Stomach (tissue), 9 donors: ENCODE results near the gene ICOSLG. TPM values are rescaled to one million over a fixed set of nuclear protein-coding genes. Genes with fewer than 3 reads are reported as not detected.

Source experiments
- DNase-seq, 2 donors: peaks; one replicate each; pipeline versions ENCODE4 v3.0.0 to v3.0.0-alpha.2; 2013 to 2019
- H3K27ac ChIP-seq, 5 donors: fragments of 200-600 bp in 4 of 5; sonication (generic) in 4 of 5; one replicate each; pipeline ENCODE4 v1.5.1; 2013 to 2019; ENCODE audit warnings: mild to moderate bottlenecking in 1 of 5, moderate library complexity in 1 of 5
- H3K27me3 ChIP-seq, 3 donors: fragments of 200-600 bp; sonication (generic); one replicate each; pipeline ENCODE4 v1.5.1; 2017 to 2019; ENCODE audit warnings: mixed run types in 1 of 3
- H3K36me3 ChIP-seq, 4 donors: fragments of 200-600 bp; sonication (generic); 1 replicate in 3 of 4; 2 replicates in 1 of 4; pipeline ENCODE4 v1.5.1; 2016 to 2019
- H3K4me1 ChIP-seq, 4 donors: fragments of 200-600 bp; sonication (generic); one replicate each; pipeline ENCODE4 v1.5.1; 2016 to 2019
- H3K4me3 ChIP-seq, 4 donors: fragments of 200-600 bp; sonication (generic) in 3 of 4; one replicate each; pipeline ENCODE4 v1.5.1; 2016 to 2019; ENCODE audit warnings: mild to moderate bottlenecking in 1 of 4
- H3K9me3 ChIP-seq, 4 donors: fragments of 200-600 bp; sonication (generic); one replicate each; pipeline ENCODE4 v1.5.1; 2016 to 2019
- CTCF ChIP-seq, 7 experiments: fragments of 450-650 bp in 4 of 7; fragments of 200-600 bp in 3 of 7; sonication (generic) in 3 of 7; IDR thresholded peaks; one replicate each; pipeline ENCODE4 v1.5.1; 2016 to 2019; ENCODE audit warnings: antibody characterized with exemption in 7 of 7, control low read depth in 2 of 7, mild to moderate bottlenecking in 1 of 7
- EP300 ChIP-seq: sonication (generic); formaldehyde crosslinking; IDR thresholded peaks from one replicate; pipeline ENCODE4 v1.6.1; 2017; ENCODE audit warnings: antibody characterized with exemption
- POLR2A ChIP-seq, 4 donors: fragments of 450-650 bp; IDR thresholded peaks; one replicate each; pipeline ENCODE4 v1.6.1; 2016; ENCODE audit warnings: antibody characterized with exemption in 4 of 4, control low read depth in 2 of 4, mild to moderate bottlenecking in 1 of 4, moderate library complexity in 1 of 4
- POLR2AphosphoS5 ChIP-seq, 3 donors: sonication (generic); formaldehyde crosslinking; IDR thresholded peaks; one replicate each; pipeline ENCODE4 v1.6.1; 2016; ENCODE audit warnings: antibody characterized with exemption in 3 of 3
- WGBS, 5 donors: extraction: QIAGEN DNeasy Blood & Tissue Kit in 3 of 5; methylation state at CpG; one replicate each; pipeline versions ENCODE4 v1.1.5 to v1.1.7; 2013 to 2018; 5-methylcytosine and 5-hydroxymethylcytosine counted together
- intact Hi-C: fragments of 100-400 bp; cut with DNase I; formaldehyde crosslinking; loops from one replicate; pipeline ENCODE4 v1.15.1; 2023; ENCODE audit warnings: low total_unique reads
- polyA plus RNA-seq, 3 donors: library from polyadenylated mRNA; stranded (reverse); fragments of 200-250 nt; gene quantifications; one replicate each; pipeline ENCODE4 v1.2.3, GENCODE V29; 2013
- total RNA-seq, 5 donors: library from RNA; depleted of rRNA; stranded (reverse); fragments of >200 nt; gene quantifications; one replicate each; pipeline versions ENCODE4 v1.1.0 to v1.2.3, GENCODE V29; 2014 to 2016
- donor health status: healthy with polysubstance abuse.
- donor health status: Bipolar disorder and iron deficiency.
- donor health status: healthy.

Gene ICOSLG
- total and polyA plus RNA-seq, 8 donors: 1.2 to 7.0 (median 3.0) TPM

GRCh38 chr21:44262338-44263056 lies 21.8 kb upstream of the ICOSLG start:
- DNase-seq: no peak
- H3K27me3 ChIP-seq: peaks cover 0 to 17% (median 0%) of the 10 kb centered on the region in 3 donors
- H3K27ac ChIP-seq: no peak overlapping the region
- no peaks in the 10 kb centered on the region for H3K36me3 ChIP-seq
- 71 to 86% (median 81%) methylated on average over 9 to 12 of the region's 12 CpGs for WGBS, 5 donors
- no peaks in the 10 kb centered on the region for H3K4me1 ChIP-seq
- no peak for TF ChIP-seq EP300
- no peak for TF ChIP-seq POLR2AphosphoS5 (IDR thresholded peaks at IDR 0.05)
- TF ChIP-seq POLR2A (IDR thresholded peaks at IDR 0.05): no peak
- TF ChIP-seq CTCF (IDR thresholded peaks at IDR 0.05): no peak
- H3K4me3 ChIP-seq: no peak overlapping the region
- H3K9me3 ChIP-seq: peaks cover 0 to 7% (median 1%) of the 10 kb centered on the region in 4 donors
- intact Hi-C loops: no loop called here

GRCh38 chr21:44261675-44262295 lies 21.0 kb upstream of the ICOSLG start, which contains the start of gene DNMT3L:
Gene DNMT3L, minus strand, starts transcription at chr21:44261897. Its CDS starts 638 bp downstream, at chr21:44261259.
- Histone ChIP-seq H3K4me1 (no peaks in the 10 kb centered on the region), H3K27ac (no peak within 1 kb of the TSS), H3K27me3 (peaks cover 0 to 17% (median 0%) of the 10 kb centered on the region in 3 donors), H3K4me3 (no peak within 1 kb of the TSS), H3K9me3 (peaks cover 0 to 7% (median 1%) of the 10 kb centered on the region in 4 donors), H3K36me3 (no peaks in the 10 kb centered on the region)
- intact Hi-C loops: no loop called here
- TF ChIP-seq POLR2A (IDR thresholded peaks at IDR 0.05) (no peak), POLR2AphosphoS5 (IDR thresholded peaks at IDR 0.05) (no peak), CTCF (IDR thresholded peaks at IDR 0.05) (no peak), EP300 (no peak)
- peak in 1 of 2 donors; percentile 1 for DNase-seq
- 57 to 69% (median 63%) methylated on average over 13 to 19 of the region's 19 CpGs for WGBS, 5 donors

GRCh38 chr21:44260791-44261631 lies 20.3 kb upstream of the ICOSLG start:
- H3K36me3 ChIP-seq: no peaks in the 10 kb centered on the region
- peaks cover 0 to 7% (median 1%) of the 10 kb centered on the region in 4 donors for H3K9me3 ChIP-seq
- no peaks in the 10 kb centered on the region for H3K4me1 ChIP-seq
- peak in 1 of 2 donors; percentile 2 for DNase-seq
- no peak overlapping the region for H3K4me3 ChIP-seq
- peaks cover 0 to 17% (median 0%) of the 10 kb centered on the region in 3 donors for H3K27me3 ChIP-seq
- TF ChIP-seq POLR2A (IDR thresholded peaks at IDR 0.05): no peak
- no peak for TF ChIP-seq EP300
- TF ChIP-seq CTCF (IDR thresholded peaks at IDR 0.05): no peak
- no peak for TF ChIP-seq POLR2AphosphoS5 (IDR thresholded peaks at IDR 0.05)
- WGBS, 5 donors: 63 to 80% (median 75%) methylated on average over 14 to 19 of the region's 19 CpGs
- H3K27ac ChIP-seq: no peak overlapping the region
- intact Hi-C loops: no loop called here

- TF ChIP-seq POLR2A (IDR thresholded peaks at IDR 0.05) (no peak), EP300 (no peak), POLR2AphosphoS5 (IDR thresholded peaks at IDR 0.05) (no peak), CTCF (IDR thresholded peaks at IDR 0.05) (no peak)
- H3K4me3 ChIP-seq: no peak overlapping the region
- no peaks in the 10 kb centered on the region for H3K36me3 ChIP-seq
- peaks cover 0 to 23% (median 0%) of the 10 kb centered on the region in 3 donors for H3K27me3 ChIP-seq
- H3K27ac ChIP-seq: no peak overlapping the region
- DNase-seq: no peak
- intact Hi-C loops: no loop called here
- no peaks in the 10 kb centered on the region for H3K4me1 ChIP-seq
- peaks cover 0 to 7% (median 1%) of the 10 kb centered on the region in 4 donors for H3K9me3 ChIP-seq
- 56 to 72% (median 60%) methylated on average over 4 of the region's 4 CpGs for WGBS, 5 donors
Measured at GRCh38 chr21:44260066-44260465, 19.3 kb upstream of the ICOSLG start.
